K562 (cell line): ENCODE measurements around the gene VWF. TPM values are rescaled to one million over a fixed set of nuclear protein-coding genes. Genes with fewer than 3 reads are reported as not detected.

ENCODE experiments used
- ATAC-seq: fragments of 200-7000 bp; cut with Tn5 transposase; 3 replicates; pipeline ENCODE4 v1.9.1; 2020; ENCODE audit warnings: moderate library complexity
- BruUV-seq: library from RNA; stranded (reverse); fragments of 400-500 nt; replicated peaks from 2 replicates; lab custom pipeline; 2021; lab: Mats Ljungman, UMichigan
- CTCF ChIA-PET: fragments of 300-600 bp; formaldehyde crosslinking; extraction: SDS; loops from one replicate; lab custom pipeline; 2021; ENCODE audit warnings: low intra/inter-chr PET ratio; lab: Yijun Ruan, JAX
- POLR2A ChIA-PET: fragments of 300-600, 350-650 bp; sonication (Branson Sonifier 250); formaldehyde crosslinking; extraction: SDS; loops from one replicate; lab custom pipeline; 2021; ENCODE audit warnings: antibody characterized with exemption, inconsistent platforms; lab: Yijun Ruan, JAX
- DNase-seq, 4 experiments: peaks; one replicate each; pipeline versions ENCODE4 v3.0.0 to v3.0.0-alpha.2; 2011 to 2018; ENCODE audit warnings: low spot score in 3 of 4, mixed read lengths in 3 of 4; ENCODE audit errors: extremely low read depth in 1 of 4
- FAIRE-seq: peaks from 2 replicates; lab custom pipeline; 2011; peaks lifted over from hg19 to GRCh38; lab: Jason Lieb, UNC
- H2AFZ ChIP-seq: 2 replicates; pipeline ENCODE4 v1.6.0; 2011; ENCODE audit warnings: low read depth, low read length, control low read depth, inconsistent platforms
- H3K27ac ChIP-seq: fragments of 200-600 bp; 3 replicates; pipeline ENCODE4 v1.8.0; 2011; ENCODE audit warnings: low read depth, mild to moderate bottlenecking, control low read depth, inconsistent platforms, low read length, moderate library complexity, mixed read lengths; ENCODE audit errors: extremely low read depth
- H3K27me3 ChIP-seq, 2 experiments: fragments of 300-600 bp in 1 of 2; 2 replicates in 1 of 2; 3 replicates in 1 of 2; pipeline versions ENCODE4 v1.6.0 to v1.8.0; 2011; ENCODE audit warnings: inconsistent platforms in 2 of 2, low read length in 2 of 2, mild to moderate bottlenecking in 1 of 2, mixed read lengths in 1 of 2, moderate library complexity in 1 of 2; ENCODE audit not compliant: control insufficient read depth in 2 of 2, insufficient read depth in 2 of 2
- H3K36me3 ChIP-seq: fragments of 300-600 bp; 3 replicates; pipeline ENCODE4 v1.8.0; 2011; ENCODE audit warnings: mild to moderate bottlenecking, low read length, inconsistent platforms; ENCODE audit not compliant: control insufficient read depth, insufficient read depth
- H3K4me1 ChIP-seq, 2 experiments: fragments of 200-600 bp in 1 of 2; replicated peaks in 1 of 2; 2 replicates in 1 of 2; 3 replicates in 1 of 2; pipeline versions ENCODE4 v1.5.1 to v1.8.0; 2011; ENCODE audit warnings: inconsistent platforms in 2 of 2, low read length in 2 of 2, mild to moderate bottlenecking in 1 of 2, mixed read lengths in 1 of 2, moderate library complexity in 1 of 2; ENCODE audit not compliant: control insufficient read depth in 2 of 2, insufficient read depth in 2 of 2
- H3K4me2 ChIP-seq: 2 replicates; pipeline ENCODE4 v1.6.1; 2011; ENCODE audit warnings: low read length, control low read depth, inconsistent platforms, mixed read lengths; ENCODE audit not compliant: insufficient read depth
- H3K4me3 ChIP-seq: fragments of 200-600 bp; sonication (generic), shearing (Covaris generic); 2 replicates; pipeline ENCODE4 v1.5.1; 2016; ENCODE audit warnings: control low read depth, inconsistent platforms
- H3K79me2 ChIP-seq: fragments of 200-600 bp; 3 replicates; pipeline ENCODE4 v1.8.0; 2011; ENCODE audit warnings: low read length, inconsistent platforms; ENCODE audit not compliant: control insufficient read depth, insufficient read depth
- H3K9ac ChIP-seq, 2 experiments: 2 replicates each; pipeline versions ENCODE4 v1.6.0 to v1.6.1; 2011; ENCODE audit warnings: low read depth in 2 of 2, low read length in 2 of 2, control low read depth in 1 of 2, inconsistent platforms in 1 of 2, mild to moderate bottlenecking in 1 of 2, mixed read lengths in 1 of 2; ENCODE audit not compliant: insufficient read depth in 1 of 2
- H3K9me1 ChIP-seq: one replicate; pipeline ENCODE4 v1.6.0; 2011; ENCODE audit warnings: inconsistent platforms, mild to moderate bottlenecking, low read length, moderate library complexity; ENCODE audit not compliant: control insufficient read depth, insufficient read depth
- H3K9me3 ChIP-seq: replicated peaks from 2 replicates; pipeline ENCODE4 v1.5.1; 2011; ENCODE audit warnings: low read depth, low read length, inconsistent platforms; ENCODE audit not compliant: control insufficient read depth, insufficient read depth
- H4K20me1 ChIP-seq: replicated peaks from 2 replicates; pipeline ENCODE4 v1.6.1; 2011; ENCODE audit warnings: low read length, inconsistent platforms, mixed read lengths; ENCODE audit not compliant: control insufficient read depth, insufficient read depth
- CBX5 ChIP-seq: IDR thresholded peaks from 2 replicates; pipeline ENCODE4 v1.6.1; 2014; ENCODE audit warnings: low read depth, borderline replicate concordance
- NELFE ChIP-seq: IDR thresholded peaks from 2 replicates; pipeline ENCODE4 v1.6.1; 2011; ENCODE audit warnings: mild to moderate bottlenecking; ENCODE audit not compliant: insufficient read depth, insufficient read length
- RAD51 ChIP-seq: fragments of 450-650 bp; IDR thresholded peaks from 2 replicates; pipeline ENCODE4 v1.7.1; 2016; ENCODE audit warnings: low read depth, mild to moderate bottlenecking, borderline replicate concordance
- TAF1 ChIP-seq: IDR thresholded peaks from 2 replicates; pipeline ENCODE4 v1.6.1; 2011; ENCODE audit warnings: mild to moderate bottlenecking, low read length, moderate library complexity; ENCODE audit not compliant: insufficient read depth, control insufficient read depth, severe bottlenecking; ENCODE audit errors: extremely low read depth
- WHSC1 ChIP-seq: IDR thresholded peaks from one replicate; pipeline ENCODE4 v1.6.1; 2012; ENCODE audit warnings: low read length, control low read depth, inconsistent platforms
- ZNF280A ChIP-seq: fragments of 450-650 bp; IDR thresholded peaks from 2 replicates; pipeline ENCODE4 v1.6.1; 2018; ENCODE audit warnings: mild to moderate bottlenecking, low read depth; ENCODE audit not compliant: partially characterized antibody
- ZNF280B ChIP-seq: fragments of 250-450 bp; sonication (Bioruptor Pico); IDR thresholded peaks from 2 replicates; pipeline ENCODE4 v1.5.1; 2021; ENCODE audit warnings: mild to moderate bottlenecking
- WGBS: fragments of 100-300 bp; shearing (Covaris generic); methylation state at CpG from one replicate; pipeline ENCODE4 v1.1.6; 2016; ENCODE audit warnings: low coverage, mixed read lengths; ENCODE audit not compliant: insufficient coverage; ENCODE audit errors: missing lambda C conversion rate; 5-methylcytosine and 5-hydroxymethylcytosine counted together
- in situ Hi-C: fragments of 300-500 bp; cut with MboI; formaldehyde crosslinking; loops from 4 replicates; pipeline ENCODE4 v1.15.0; 2018; ENCODE audit warnings: inconsistent platforms, mixed read lengths
- intact Hi-C: fragments of 100-400 bp; cut with micrococcal nuclease; formaldehyde crosslinking; loops from 2 replicates; pipeline ENCODE4 v1.14.2; 2022
- polyA plus RNA-seq, 8 experiments: library from polyadenylated mRNA; depleted of rRNA in 4 of 8; stranded (reverse) in 5 of 8; unstranded in 3 of 8; fragments of >200 nt; fragmentation: Nextera tagmentation in 2 of 8; fragmentation: Illumina TruSeq in 1 of 8; extraction: Ambion mirVana in 2 of 8; extraction: Trizol in 1 of 8; gene quantifications; 2 replicates each; pipeline versions ENCODE4 v1.2.1 to v1.2.3, GENCODE V29; 2011 to 2014; ENCODE audit warnings: inconsistent platforms in 1 of 8, missing spikeins in 1 of 8
- total RNA-seq, 7 experiments: library from RNA; depleted of rRNA in 6 of 7; stranded (reverse); fragments of >200 nt in 6 of 7; fragmentation: Illumina TruSeq in 2 of 7; extraction: Trizol in 2 of 7; gene quantifications; 2 replicates each; pipeline versions ENCODE4 v1.2.1 to v1.2.3, GENCODE V29; 2011 to 2021; ENCODE audit warnings: low replicate concordance in 1 of 7
- TF ChIP-seq, protein P1 (sequence below): sonication (generic); formaldehyde crosslinking; IDR thresholded peaks from 2 replicates; pipeline ENCODE4 v1.8.1; 2023; ENCODE audit warnings: mild to moderate bottlenecking, missing genetic modification reagents
- TF ChIP-seq, protein P2 (sequence below): sonication (generic); formaldehyde crosslinking; IDR thresholded peaks from 2 replicates; pipeline ENCODE4 v1.8.1; 2022; ENCODE audit warnings: missing genetic modification reagents

VWF gene
- total and polyA plus RNA-seq, 9 of the 15 experiments (the other 6 are each of a cell fraction or from before 2014, with no cell fraction given): 0.53 TPM; not detected in 8

GRCh38 chr12:6158749-6159148, 34.3 kb upstream of the VWF start:
- no peak overlapping the region for H3K9ac ChIP-seq
- no TSS peak for BruUV-seq
- 83% methylated on average over 11 of the region's 11 CpGs for WGBS
- H3K9me1 ChIP-seq: no peaks in the 10 kb centered on the region
- ChIA-PET POLR2A (no interaction called here), CTCF (no interaction called here)
- H3K9me3 ChIP-seq: no peaks in the 10 kb centered on the region
- H3K79me2 ChIP-seq: no peaks in the 10 kb centered on the region
- no peak for DNase-seq
- H4K20me1 ChIP-seq: no peaks in the 10 kb centered on the region
- H3K4me3 ChIP-seq: no peak overlapping the region
- no peak overlapping the region for H2AFZ ChIP-seq
- intact Hi-C loops: no loop called here
- in situ Hi-C loops: no loop called here
- no peak for FAIRE-seq
- peaks cover 0 to 19% of the 10 kb centered on the region in 2 experiments; a peak in 4 of 5 replicates for H3K4me1 ChIP-seq
- ATAC-seq: no peak
- H3K27ac ChIP-seq: no peak overlapping the region
- H3K36me3 ChIP-seq: no peaks in the 10 kb centered on the region
- no peak overlapping the region for H3K4me2 ChIP-seq
- no peaks in the 10 kb centered on the region for H3K27me3 ChIP-seq
- TF ChIP-seq TAF1 (no peak), ZNF280A (no peak), ZNF280B (no peak), WHSC1 (no peak), CBX5 (no peak), RAD51 (no peak), NELFE (no peak)
- TF ChIP-seq, protein P1, sequence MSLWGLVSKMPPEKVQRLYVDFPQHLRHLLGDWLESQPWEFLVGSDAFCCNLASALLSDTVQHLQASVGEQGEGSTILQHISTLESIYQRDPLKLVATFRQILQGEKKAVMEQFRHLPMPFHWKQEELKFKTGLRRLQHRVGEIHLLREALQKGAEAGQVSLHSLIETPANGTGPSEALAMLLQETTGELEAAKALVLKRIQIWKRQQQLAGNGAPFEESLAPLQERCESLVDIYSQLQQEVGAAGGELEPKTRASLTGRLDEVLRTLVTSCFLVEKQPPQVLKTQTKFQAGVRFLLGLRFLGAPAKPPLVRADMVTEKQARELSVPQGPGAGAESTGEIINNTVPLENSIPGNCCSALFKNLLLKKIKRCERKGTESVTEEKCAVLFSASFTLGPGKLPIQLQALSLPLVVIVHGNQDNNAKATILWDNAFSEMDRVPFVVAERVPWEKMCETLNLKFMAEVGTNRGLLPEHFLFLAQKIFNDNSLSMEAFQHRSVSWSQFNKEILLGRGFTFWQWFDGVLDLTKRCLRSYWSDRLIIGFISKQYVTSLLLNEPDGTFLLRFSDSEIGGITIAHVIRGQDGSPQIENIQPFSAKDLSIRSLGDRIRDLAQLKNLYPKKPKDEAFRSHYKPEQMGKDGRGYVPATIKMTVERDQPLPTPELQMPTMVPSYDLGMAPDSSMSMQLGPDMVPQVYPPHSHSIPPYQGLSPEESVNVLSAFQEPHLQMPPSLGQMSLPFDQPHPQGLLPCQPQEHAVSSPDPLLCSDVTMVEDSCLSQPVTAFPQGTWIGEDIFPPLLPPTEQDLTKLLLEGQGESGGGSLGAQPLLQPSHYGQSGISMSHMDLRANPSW (CRISPR knock-in tag): no peak
- TF ChIP-seq, protein P2, sequence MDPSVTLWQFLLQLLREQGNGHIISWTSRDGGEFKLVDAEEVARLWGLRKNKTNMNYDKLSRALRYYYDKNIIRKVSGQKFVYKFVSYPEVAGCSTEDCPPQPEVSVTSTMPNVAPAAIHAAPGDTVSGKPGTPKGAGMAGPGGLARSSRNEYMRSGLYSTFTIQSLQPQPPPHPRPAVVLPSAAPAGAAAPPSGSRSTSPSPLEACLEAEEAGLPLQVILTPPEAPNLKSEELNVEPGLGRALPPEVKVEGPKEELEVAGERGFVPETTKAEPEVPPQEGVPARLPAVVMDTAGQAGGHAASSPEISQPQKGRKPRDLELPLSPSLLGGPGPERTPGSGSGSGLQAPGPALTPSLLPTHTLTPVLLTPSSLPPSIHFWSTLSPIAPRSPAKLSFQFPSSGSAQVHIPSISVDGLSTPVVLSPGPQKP (CRISPR knock-in tag): no peak
